ENCODE data around the gene ADISSP.
"Not testable (repeated sequence)": the region's sequence is repeated elsewhere in the genome, so short reads cannot be mapped to it uniquely, and the experiment has no call there.

The ADISSP gene

DNA sequence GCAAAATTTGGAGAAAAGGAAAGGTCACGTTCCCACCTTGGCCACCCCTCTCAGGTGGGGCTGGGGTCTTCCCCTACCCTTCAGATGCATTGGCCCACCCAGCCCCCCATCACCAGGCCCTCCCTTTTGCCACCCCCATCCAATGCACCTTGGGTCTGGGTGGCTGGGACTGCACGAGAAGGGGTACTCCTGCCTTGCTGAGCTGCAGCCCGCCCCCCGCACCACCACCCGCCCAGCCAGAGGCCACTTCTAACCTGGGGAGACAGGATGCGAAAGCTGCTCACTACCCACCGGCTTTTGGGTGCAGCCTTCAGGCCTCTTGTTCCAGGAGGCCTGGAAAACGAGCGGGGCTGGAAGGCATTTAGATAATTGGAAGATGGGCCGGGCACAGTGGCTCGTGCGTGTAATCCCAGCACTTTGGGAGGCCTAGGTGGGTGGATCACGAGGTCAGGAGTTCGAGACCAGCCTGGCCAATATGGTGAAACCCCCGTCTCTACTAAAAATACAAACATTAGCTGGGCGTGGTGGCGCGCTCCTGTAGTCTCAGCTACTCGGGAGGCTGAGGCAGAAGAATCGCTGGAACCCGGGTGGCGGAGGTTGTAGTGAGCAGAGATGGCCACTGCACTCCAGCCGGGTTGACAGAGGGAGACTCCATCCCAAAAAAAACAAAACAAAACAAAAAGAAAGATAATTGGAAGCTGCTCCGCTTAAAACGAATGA, 27.3 kb upstream of the ADISSP start:
- ATAC-seq (replicated peaks; ENCODE audit: extremely low read depth, poor library complexity, severe bottlenecking), result no peak
- Mint-ChIP-seq H3K9me3 (no peaks in the 10 kb centered on the region), H3K36me3 (ENCODE audit: insufficient read depth) (peaks cover 27% of the 10 kb centered on the region), H3K27ac (ENCODE audit: low read depth) (peak overlapping the region; percentile 88), H3K4me3 (peak overlapping the region; percentile 99), H3K4me1 (peaks cover 37% of the 10 kb centered on the region), H3K27me3 (no peaks in the 10 kb centered on the region)
- DNase-seq (ENCODE audit: low spot score in 2 of 2), result no peak

DNA sequence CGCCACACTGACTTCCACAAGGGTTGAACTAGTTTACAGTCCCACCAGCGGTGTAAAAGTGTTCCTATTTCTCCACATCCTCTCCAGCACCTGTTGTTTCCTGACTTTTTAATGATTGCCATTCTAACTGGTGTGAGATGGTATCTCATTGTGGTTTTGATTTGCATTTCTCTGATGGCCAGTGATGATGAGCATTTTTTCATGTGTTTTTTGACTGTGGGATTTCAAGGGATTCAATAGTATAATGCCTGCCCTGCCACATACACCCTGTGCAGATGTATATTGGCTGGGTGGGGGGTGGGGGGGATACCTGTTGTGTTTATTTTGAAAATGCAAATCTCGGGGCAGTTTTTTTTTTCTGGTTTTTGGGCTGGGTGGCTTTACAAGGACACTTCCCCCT, 26.6 kb upstream of the ADISSP start:
- Mint-ChIP-seq H3K4me1 (peaks cover 31% of the 10 kb centered on the region), H3K36me3 (ENCODE audit: insufficient read depth) (peaks cover 24% of the 10 kb centered on the region)
- not testable (repeated sequence) for DNase-seq (ENCODE audit: low spot score in 2 of 2); ATAC-seq (replicated peaks; ENCODE audit: extremely low read depth, poor library complexity, severe bottlenecking); H3K27ac Mint-ChIP-seq (ENCODE audit: low read depth); H3K4me3 Mint-ChIP-seq; H3K9me3 Mint-ChIP-seq; H3K27me3 Mint-ChIP-seq

DNA sequence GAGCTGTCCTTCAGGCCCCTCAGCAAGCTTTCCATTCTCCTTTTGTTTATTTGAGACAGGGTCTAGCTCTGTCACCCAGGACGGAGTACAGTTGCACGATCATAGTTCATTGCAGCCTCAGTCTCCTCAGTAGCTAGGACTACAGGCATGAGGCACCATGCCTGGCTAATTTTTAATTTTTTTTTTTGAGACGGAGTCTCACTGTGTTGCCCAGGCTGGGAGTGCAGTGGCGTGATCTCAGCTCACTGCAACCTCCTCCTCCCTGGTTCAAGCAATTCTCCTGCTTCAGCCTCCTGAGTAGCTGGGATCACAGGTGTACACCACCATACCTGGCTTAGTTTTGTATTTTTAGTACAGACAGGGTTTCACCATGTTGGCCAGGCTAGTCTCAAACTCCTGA, 21.6 kb upstream of the ADISSP start:
- peak overlapping the region; percentile 22 for H3K27ac Mint-ChIP-seq (ENCODE audit: low read depth)

DNA sequence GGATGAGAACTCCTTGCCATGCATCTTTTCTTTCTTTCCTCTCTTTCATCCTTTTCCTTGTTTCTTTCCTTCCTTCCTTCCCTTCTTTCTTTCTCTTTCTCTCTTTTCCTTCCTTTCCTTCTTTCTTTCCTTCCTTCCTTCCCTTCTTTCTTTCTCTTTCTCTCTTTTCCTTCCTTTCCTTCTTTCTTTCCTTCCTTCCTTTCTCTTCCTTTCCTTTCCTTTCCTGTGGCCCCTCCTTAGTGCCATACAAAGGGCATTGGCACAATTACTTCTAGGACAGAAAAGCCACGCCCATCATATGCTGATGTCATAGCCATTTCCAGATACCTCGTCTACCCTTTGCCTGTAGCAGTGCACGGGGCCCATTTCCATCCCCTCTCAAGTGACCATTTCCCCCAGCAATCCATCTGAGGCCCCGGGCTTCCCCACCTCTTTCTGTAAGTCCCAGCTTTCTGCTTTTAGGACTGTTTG, 21.2 kb upstream of the ADISSP start:
- Mint-ChIP-seq H3K27me3 (no peaks in the 10 kb centered on the region), H3K36me3 (ENCODE audit: insufficient read depth) (peaks cover 5% of the 10 kb centered on the region), H3K27ac (ENCODE audit: low read depth) (peak overlapping the region; percentile 22), H3K4me1 (peaks cover 28% of the 10 kb centered on the region), H3K9me3 (no peaks in the 10 kb centered on the region), H3K4me3 (peak overlapping the region; percentile 36)
- no peak for DNase-seq (ENCODE audit: low spot score in 2 of 2)
- ATAC-seq (replicated peaks; ENCODE audit: extremely low read depth, poor library complexity, severe bottlenecking), result no peak

More for the DNA sequence above, 21.6 kb upstream of the ADISSP start:
- ATAC-seq (replicated peaks; ENCODE audit: extremely low read depth, poor library complexity, severe bottlenecking); H3K27me3 Mint-ChIP-seq; H3K36me3 Mint-ChIP-seq (ENCODE audit: insufficient read depth); DNase-seq (ENCODE audit: low spot score in 2 of 2); H3K9me3 Mint-ChIP-seq: not testable (repeated sequence)
- peaks cover 26% of the 10 kb centered on the region for H3K4me1 Mint-ChIP-seq
- H3K4me3 Mint-ChIP-seq, result peak overlapping the region; percentile 36

DNA sequence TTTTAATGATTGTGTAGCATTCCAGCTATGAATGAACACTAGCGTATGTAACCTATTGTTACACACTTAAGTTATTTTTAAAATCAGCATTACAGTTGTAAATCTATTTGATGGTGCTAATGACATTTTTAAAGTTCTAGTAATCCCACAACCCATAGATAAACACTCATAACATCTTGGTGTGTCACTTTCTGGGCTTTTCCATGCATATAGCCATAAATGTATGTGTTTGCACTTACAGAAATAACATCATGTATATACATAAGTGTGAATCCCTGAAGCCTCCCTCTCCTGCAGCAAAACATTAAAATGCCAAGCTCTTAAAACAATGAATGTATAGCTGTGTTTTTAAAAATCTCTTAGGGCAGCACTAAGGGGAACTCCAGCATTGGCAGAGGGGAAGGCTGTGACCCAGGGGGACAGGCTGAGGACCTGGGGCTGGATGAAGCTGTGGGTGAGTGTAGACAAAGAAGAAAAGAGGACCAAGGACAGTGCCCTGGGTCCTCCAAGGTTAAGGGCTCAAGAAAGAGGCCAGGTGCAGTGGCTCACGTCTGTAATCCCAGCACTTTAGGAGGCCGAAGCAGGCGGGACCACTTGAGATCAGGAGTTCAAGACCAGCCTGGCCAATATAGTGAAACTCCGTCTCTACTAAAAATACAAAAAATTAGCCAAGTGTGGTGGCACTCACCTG, 19.9 kb upstream of the ADISSP start:
- DNase-seq (ENCODE audit: low spot score in 2 of 2) (no peak), ATAC-seq (replicated peaks; ENCODE audit: extremely low read depth, poor library complexity, severe bottlenecking) (no peak)
- H3K27me3 Mint-ChIP-seq, result no peaks in the 10 kb centered on the region
- no peaks in the 10 kb centered on the region for H3K9me3 Mint-ChIP-seq
- H3K4me3 Mint-ChIP-seq, result peak overlapping the region; percentile 74
- H3K4me1 Mint-ChIP-seq, result peaks cover 35% of the 10 kb centered on the region
- H3K27ac Mint-ChIP-seq (ENCODE audit: low read depth), result peak overlapping the region; percentile 13
- peaks cover 5% of the 10 kb centered on the region for H3K36me3 Mint-ChIP-seq (ENCODE audit: insufficient read depth)

DNA sequence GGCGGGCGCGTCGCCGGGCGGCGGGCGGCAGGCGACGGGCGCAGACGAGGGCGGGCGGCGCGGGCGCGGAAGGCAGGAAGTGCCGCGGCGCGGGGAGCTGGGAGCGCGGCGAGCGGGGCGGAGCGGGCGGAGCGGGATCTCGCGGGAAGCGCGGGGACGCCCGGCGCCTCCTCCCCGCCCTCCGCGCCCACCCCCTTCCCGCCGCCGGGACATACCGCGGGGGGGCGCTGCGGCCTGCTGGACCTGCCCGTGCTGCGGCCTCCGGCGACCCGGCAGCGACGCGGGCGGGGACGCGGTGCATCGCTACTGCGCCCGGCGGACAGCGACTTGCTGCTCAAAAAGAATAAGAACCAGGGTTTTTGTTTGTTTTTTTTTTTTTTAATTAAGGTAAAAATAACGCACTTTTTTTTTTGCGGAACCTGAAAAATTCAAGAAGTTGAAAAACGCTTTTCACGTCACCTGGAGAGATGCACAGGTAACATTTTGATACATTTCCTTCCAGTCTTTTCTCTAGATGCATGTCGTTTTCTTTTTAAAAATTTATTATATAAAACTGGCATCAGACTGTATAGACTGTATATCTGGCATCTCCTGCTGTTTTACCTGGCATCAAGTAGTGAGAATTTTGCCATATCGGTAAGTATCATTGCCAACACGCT, 19.2 kb upstream of the ADISSP start, which contains the start of gene CENPB:
TSS of gene CENPB (minus strand) at position 76 of the 659 bp plus-strand sequence. CDS start 257 bp downstream, outside the sequence.
- H3K9me3 Mint-ChIP-seq, result no peaks in the 10 kb centered on the region
- H3K4me1 Mint-ChIP-seq, result peaks cover 37% of the 10 kb centered on the region
- peak; percentile 88 for ATAC-seq (replicated peaks; ENCODE audit: extremely low read depth, poor library complexity, severe bottlenecking)
- H3K4me3 Mint-ChIP-seq, result peak within 1 kb of the TSS; percentile 74
- DNase-seq (ENCODE audit: low spot score in 2 of 2), result peak; percentile 78 to 88
- H3K27me3 Mint-ChIP-seq, result no peaks in the 10 kb centered on the region
- peaks cover 5% of the 10 kb centered on the region for H3K36me3 Mint-ChIP-seq (ENCODE audit: insufficient read depth)
- H3K27ac Mint-ChIP-seq (ENCODE audit: low read depth), result peak within 1 kb of the TSS; percentile 13

DNA sequence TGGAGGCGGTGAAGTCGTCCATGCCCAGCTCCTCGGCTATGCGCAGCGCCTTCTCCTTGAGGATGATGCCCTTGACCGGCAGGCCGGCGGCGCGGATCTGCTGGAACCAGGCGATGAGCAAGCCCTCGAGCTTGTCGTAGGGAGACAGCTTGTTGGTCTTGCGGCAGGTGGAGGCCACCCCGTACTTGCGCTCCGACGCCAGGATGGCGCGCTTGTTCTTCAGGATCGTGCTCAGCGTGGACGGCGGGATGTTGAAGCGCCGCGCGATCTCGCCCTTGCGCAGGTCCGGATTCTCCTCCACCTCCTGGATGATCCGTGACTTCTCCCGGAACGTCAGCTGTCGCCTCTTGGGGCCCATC, 18.6 kb upstream of the ADISSP start:
- ATAC-seq (replicated peaks; ENCODE audit: extremely low read depth, poor library complexity, severe bottlenecking) (no peak), DNase-seq (ENCODE audit: low spot score in 2 of 2) (no peak)
- Mint-ChIP-seq H3K9me3 (no peaks in the 10 kb centered on the region), H3K27me3 (no peaks in the 10 kb centered on the region), H3K27ac (ENCODE audit: low read depth) (no peak overlapping the region), H3K4me3 (peak overlapping the region; percentile 74), H3K36me3 (ENCODE audit: insufficient read depth) (peaks cover 8% of the 10 kb centered on the region), H3K4me1 (peaks cover 44% of the 10 kb centered on the region)

DNA sequence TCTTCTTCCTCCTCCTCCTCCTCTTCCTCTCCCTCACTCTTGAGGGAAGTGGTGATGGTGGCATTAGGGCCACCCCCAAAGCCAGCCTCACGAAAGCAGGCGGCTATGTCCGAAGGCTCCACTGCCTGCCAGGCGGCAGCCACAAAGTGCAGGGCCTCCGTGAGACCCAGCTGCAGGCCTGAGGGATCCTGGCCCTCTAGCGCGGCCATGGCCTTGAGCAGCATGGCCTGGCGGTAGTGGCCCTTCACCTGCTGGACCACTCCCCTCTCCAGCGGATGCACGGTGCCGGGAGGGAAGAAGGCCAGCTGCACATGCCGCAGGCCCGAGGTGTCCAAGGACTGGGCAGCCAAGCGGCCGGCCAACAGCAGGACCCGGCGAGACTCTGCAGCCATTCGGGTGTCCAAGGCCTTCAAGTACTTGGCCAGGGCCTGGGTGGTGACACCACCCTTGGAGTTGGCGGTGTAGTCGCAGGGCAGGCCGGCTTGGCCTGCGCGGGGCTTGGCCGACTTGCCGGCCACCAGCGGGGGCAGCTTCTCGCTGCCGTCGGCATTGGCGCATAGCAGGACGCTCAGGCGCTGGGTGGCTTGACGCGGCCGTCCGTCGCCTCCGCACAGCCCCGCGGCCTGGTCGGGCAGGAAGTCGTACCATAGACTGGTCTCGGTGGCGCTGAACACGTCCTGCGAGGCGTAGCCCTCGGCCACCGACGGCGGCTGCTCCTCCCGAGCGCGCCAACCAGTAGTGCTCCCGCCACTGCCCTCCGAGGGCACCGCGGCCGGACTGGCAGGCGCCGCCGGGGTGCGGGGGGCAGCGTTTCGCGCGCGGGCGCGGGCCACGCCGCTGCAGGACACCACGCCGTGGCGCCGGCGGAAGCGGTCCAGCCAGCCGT, 17.9 kb upstream of the ADISSP start:
- no peaks in the 10 kb centered on the region for H3K9me3 Mint-ChIP-seq
- H3K27ac Mint-ChIP-seq (ENCODE audit: low read depth), result peak overlapping the region; percentile 88
- no peak for DNase-seq (ENCODE audit: low spot score in 2 of 2)
- H3K27me3 Mint-ChIP-seq, result no peaks in the 10 kb centered on the region
- H3K4me3 Mint-ChIP-seq, result peak overlapping the region; percentile 74
- peaks cover 8% of the 10 kb centered on the region for H3K36me3 Mint-ChIP-seq (ENCODE audit: insufficient read depth)
- no peak for ATAC-seq (replicated peaks; ENCODE audit: extremely low read depth, poor library complexity, severe bottlenecking)
- H3K4me1 Mint-ChIP-seq, result peaks cover 50% of the 10 kb centered on the region

DNA sequence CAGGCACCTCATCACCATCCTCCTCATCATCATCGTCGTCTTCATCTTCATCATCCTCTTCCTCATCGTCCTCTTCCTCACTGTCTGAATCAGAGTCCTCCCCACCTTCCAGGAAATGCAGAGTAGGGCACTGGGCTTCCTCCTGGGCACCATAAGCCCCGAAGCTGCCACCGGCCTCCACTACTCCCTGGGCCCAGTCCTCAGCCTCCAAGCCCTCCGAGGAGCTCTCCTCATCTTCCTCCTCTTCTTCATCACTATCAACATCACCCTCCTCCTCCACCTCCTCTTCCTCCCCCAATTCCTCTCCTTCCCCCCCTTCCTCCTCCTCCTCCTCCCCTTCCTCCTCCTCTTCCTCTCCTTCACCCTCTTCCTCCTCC, 17.3 kb upstream of the ADISSP start:
- no peaks in the 10 kb centered on the region for H3K27me3 Mint-ChIP-seq
- DNase-seq (ENCODE audit: low spot score in 2 of 2), result no peak
- no peaks in the 10 kb centered on the region for H3K9me3 Mint-ChIP-seq
- H3K4me3 Mint-ChIP-seq, result peak overlapping the region; percentile 74
- H3K36me3 Mint-ChIP-seq (ENCODE audit: insufficient read depth), result peaks cover 8% of the 10 kb centered on the region
- peaks cover 52% of the 10 kb centered on the region for H3K4me1 Mint-ChIP-seq
- H3K27ac Mint-ChIP-seq (ENCODE audit: low read depth), result peak overlapping the region; percentile 88
- no peak for ATAC-seq (replicated peaks; ENCODE audit: extremely low read depth, poor library complexity, severe bottlenecking)

DNA sequence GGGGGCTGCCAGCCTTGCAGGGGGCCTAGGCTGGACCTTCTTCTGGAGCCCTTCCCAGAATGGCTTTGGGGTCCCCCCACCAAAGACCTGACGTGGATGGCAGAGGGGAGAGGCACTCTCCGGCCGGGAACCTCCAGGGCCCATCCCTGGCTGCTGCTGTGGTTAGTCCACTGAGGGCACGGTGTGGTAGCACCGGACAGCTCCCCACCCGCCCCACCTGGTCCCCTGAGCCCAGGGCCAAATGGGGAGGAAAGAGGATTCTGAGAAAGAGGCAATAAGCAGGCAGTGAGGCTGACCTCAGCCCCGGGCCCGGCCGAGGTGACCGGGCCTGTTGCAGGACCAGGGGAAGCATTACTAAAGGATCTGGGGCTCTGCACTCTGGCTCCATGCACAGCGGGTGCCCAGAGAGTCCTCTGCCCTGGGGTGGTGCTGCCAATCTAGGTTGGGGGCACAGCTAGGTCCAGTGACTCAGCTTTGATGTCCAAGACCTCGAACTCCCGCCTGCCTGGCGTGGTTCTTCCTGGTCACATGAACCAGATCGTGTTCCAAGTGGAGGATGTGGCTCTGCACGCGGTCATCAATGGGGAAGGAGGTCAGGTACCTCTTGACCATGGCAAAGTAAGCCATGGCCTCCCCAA, 16.8 kb upstream of the ADISSP start:
- ATAC-seq (replicated peaks; ENCODE audit: extremely low read depth, poor library complexity, severe bottlenecking), result no peak
- Mint-ChIP-seq H3K27me3 (no peaks in the 10 kb centered on the region), H3K36me3 (ENCODE audit: insufficient read depth) (peaks cover 8% of the 10 kb centered on the region), H3K4me1 (peaks cover 52% of the 10 kb centered on the region), H3K9me3 (no peaks in the 10 kb centered on the region), H3K4me3 (peak overlapping the region; percentile 74), H3K27ac (ENCODE audit: low read depth) (peak overlapping the region; percentile 88)
- DNase-seq (ENCODE audit: low spot score in 2 of 2), result no peak

DNA sequence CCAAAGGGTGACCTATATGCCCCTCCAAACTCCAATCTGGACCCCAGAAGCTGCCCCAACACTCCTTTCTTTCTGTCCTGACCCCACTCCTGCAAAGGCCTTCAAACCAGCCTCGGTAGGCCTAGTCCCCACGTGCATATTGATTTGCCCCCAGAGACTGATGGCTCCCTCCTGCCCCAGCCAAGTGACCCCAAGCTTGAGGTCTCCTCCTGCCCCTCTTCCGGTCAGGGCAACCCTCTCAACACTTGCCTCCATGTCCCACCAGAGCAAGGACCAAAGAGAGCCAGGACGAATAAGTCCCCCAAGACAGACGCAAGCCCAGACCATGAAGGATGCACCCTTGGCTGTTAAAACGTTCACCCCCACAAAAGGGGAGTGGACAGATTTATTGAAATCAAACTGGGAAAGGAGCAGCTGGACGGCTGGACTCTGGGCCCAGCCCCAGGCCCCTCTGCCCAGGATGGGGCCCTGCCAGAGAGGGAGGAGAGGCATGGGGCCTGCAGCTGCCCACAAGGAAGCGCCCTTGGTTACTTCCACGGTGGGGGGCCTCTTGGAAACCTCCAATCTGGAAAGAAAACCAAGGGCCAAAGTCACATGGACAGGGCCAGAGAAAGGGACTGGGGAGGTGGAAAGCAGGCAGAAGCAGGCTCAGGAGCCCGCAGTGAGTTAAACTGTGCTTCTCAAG, 16.1 kb upstream of the ADISSP start:
- ATAC-seq (replicated peaks; ENCODE audit: extremely low read depth, poor library complexity, severe bottlenecking) (no peak), DNase-seq (ENCODE audit: low spot score in 2 of 2) (no peak)
- H3K4me3 Mint-ChIP-seq, result no peak overlapping the region
- H3K27ac Mint-ChIP-seq (ENCODE audit: low read depth), result no peak overlapping the region
- no peaks in the 10 kb centered on the region for H3K27me3 Mint-ChIP-seq
- H3K9me3 Mint-ChIP-seq, result no peaks in the 10 kb centered on the region
- H3K36me3 Mint-ChIP-seq (ENCODE audit: insufficient read depth), result peaks cover 9% of the 10 kb centered on the region
- H3K4me1 Mint-ChIP-seq, result peaks cover 46% of the 10 kb centered on the region
